Large intestine (tissue), 3 donors: ENCODE data around the gene PNPLA7. TPM values are rescaled to one million over a fixed set of nuclear protein-coding genes. Genes with fewer than 3 reads are reported as not detected.

ENCODE experiments used
- DNase-seq, 2 donors: peaks; one replicate each; pipeline versions ENCODE4 v3.0.0 to v3.0.0-alpha.2; 2013
- H3K27ac ChIP-seq: one replicate; pipeline ENCODE4 v1.5.1; 2013; ENCODE audit warnings: low read length
- H3K27me3 ChIP-seq: 2 replicates; pipeline ENCODE4 v1.6.1; 2013; ENCODE audit warnings: low read length; ENCODE audit not compliant: control insufficient read depth, insufficient read depth
- H3K36me3 ChIP-seq: 2 replicates; pipeline ENCODE4 v1.6.1; 2013; ENCODE audit warnings: low read length; ENCODE audit not compliant: control insufficient read depth, insufficient read depth
- H3K4me1 ChIP-seq: one replicate; pipeline ENCODE4 v1.6.1; 2013; ENCODE audit warnings: low read length; ENCODE audit not compliant: control insufficient read depth, insufficient read depth
- H3K4me3 ChIP-seq: one replicate; pipeline ENCODE4 v1.5.1; 2013; ENCODE audit warnings: low read length
- H3K9me3 ChIP-seq: one replicate; pipeline ENCODE4 v1.6.1; 2013; ENCODE audit warnings: mild to moderate bottlenecking, low read depth, low read length, moderate library complexity; ENCODE audit not compliant: control insufficient read depth
- WGBS: methylation state at CpG from one replicate; pipeline ENCODE4 v1.1.5; 2013; ENCODE audit warnings: low lambda C conversion rate; ENCODE audit not compliant: insufficient coverage; 5-methylcytosine and 5-hydroxymethylcytosine counted together
- polyA plus RNA-seq: library from polyadenylated mRNA; unstranded; fragments of 120-200 nt; gene quantifications from one replicate; pipeline ENCODE4 v1.2.1, GENCODE V29; 2013

Gene PNPLA7
- polyA plus RNA-seq, 1 donor, result 7.2 TPM

- peaks cover 53% of the 10 kb centered on the region for H3K36me3 ChIP-seq
- no peaks in the 10 kb centered on the region for H3K9me3 ChIP-seq
- WGBS, result no CpG with 5 or more reads among the region's 14 CpGs
- no peaks in the 10 kb centered on the region for H3K27me3 ChIP-seq
- no peak for DNase-seq
- H3K4me1 ChIP-seq, result peaks cover 7% of the 10 kb centered on the region
- no peak overlapping the region for H3K27ac ChIP-seq
- H3K4me3 ChIP-seq, result no peak overlapping the region
Observed at GRCh38 chr9:137586854-137587253, 36.7 kb upstream of the PNPLA7 start.

GRCh38 chr9:137583957-137584356, 33.8 kb upstream of the PNPLA7 start:
- H3K4me1 ChIP-seq, result peaks cover 5% of the 10 kb centered on the region
- H3K27me3 ChIP-seq, result no peaks in the 10 kb centered on the region
- no peak for DNase-seq
- WGBS, result no CpG with 5 or more reads among the region's 8 CpGs
- H3K4me3 ChIP-seq, result no peak overlapping the region
- H3K27ac ChIP-seq, result no peak overlapping the region
- H3K36me3 ChIP-seq, result peaks cover 61% of the 10 kb centered on the region
- H3K9me3 ChIP-seq, result no peaks in the 10 kb centered on the region

GRCh38 chr9:137583347-137583746, 33.1 kb upstream of the PNPLA7 start:
- H3K36me3 ChIP-seq, result peaks cover 61% of the 10 kb centered on the region

GRCh38 chr9:137582286-137582860, 32.2 kb upstream of the PNPLA7 start:
- H3K27ac ChIP-seq, result no peak overlapping the region
- no peaks in the 10 kb centered on the region for H3K9me3 ChIP-seq
- no peak for DNase-seq
- no peak overlapping the region for H3K4me3 ChIP-seq
- WGBS, result no CpG with 5 or more reads among the region's 20 CpGs
- no peaks in the 10 kb centered on the region for H3K27me3 ChIP-seq
- H3K4me1 ChIP-seq, result peaks cover 11% of the 10 kb centered on the region
- peaks cover 52% of the 10 kb centered on the region for H3K36me3 ChIP-seq

More at GRCh38 chr9:137583347-137583746, 33.1 kb upstream of the PNPLA7 start:
- DNase-seq, result no peak
- Histone ChIP-seq H3K27ac (no peak overlapping the region), H3K4me1 (peaks cover 5% of the 10 kb centered on the region), H3K4me3 (no peak overlapping the region), H3K9me3 (no peaks in the 10 kb centered on the region), H3K27me3 (no peaks in the 10 kb centered on the region)
- WGBS, result no CpG with 5 or more reads among the region's 14 CpGs

GRCh38 chr9:137581361-137582285, 31.4 kb upstream of the PNPLA7 start:
- Histone ChIP-seq H3K36me3 (peaks cover 44% of the 10 kb centered on the region), H3K9me3 (no peaks in the 10 kb centered on the region), H3K27me3 (no peaks in the 10 kb centered on the region), H3K4me1 (peaks cover 16% of the 10 kb centered on the region), H3K4me3 (no peak overlapping the region), H3K27ac (no peak overlapping the region)
- DNase-seq, result no peak
- WGBS, result 100% methylated on average over 2 of the region's 22 CpGs

GRCh38 chr9:137580954-137581322, 30.7 kb upstream of the PNPLA7 start:
- DNase-seq, result no peak
- peaks cover 44% of the 10 kb centered on the region for H3K36me3 ChIP-seq
- peaks cover 16% of the 10 kb centered on the region for H3K4me1 ChIP-seq
- no peaks in the 10 kb centered on the region for H3K9me3 ChIP-seq
- no peak overlapping the region for H3K4me3 ChIP-seq
- no peaks in the 10 kb centered on the region for H3K27me3 ChIP-seq
- no peak overlapping the region for H3K27ac ChIP-seq
- WGBS, result no CpG with 5 or more reads among the region's 4 CpGs

GRCh38 chr9:137580209-137580953, 30.2 kb upstream of the PNPLA7 start:
- peaks cover 45% of the 10 kb centered on the region for H3K36me3 ChIP-seq
- H3K4me3 ChIP-seq, result no peak overlapping the region
- peaks cover 16% of the 10 kb centered on the region for H3K4me1 ChIP-seq
- 100% methylated on average over 1 of the region's 23 CpGs for WGBS
- H3K27me3 ChIP-seq, result no peaks in the 10 kb centered on the region
- no peak for DNase-seq
- H3K27ac ChIP-seq, result no peak overlapping the region
- H3K9me3 ChIP-seq, result no peaks in the 10 kb centered on the region

- no CpG with 5 or more reads among the region's 19 CpGs for WGBS
- Histone ChIP-seq H3K36me3 (peaks cover 52% of the 10 kb centered on the region), H3K27me3 (no peaks in the 10 kb centered on the region), H3K27ac (peak overlapping the region; percentile 28), H3K4me1 (peaks cover 16% of the 10 kb centered on the region), H3K9me3 (no peaks in the 10 kb centered on the region), H3K4me3 (peak overlapping the region; percentile 54)
- DNase-seq, result no peak
Observed at GRCh38 chr9:137579259-137579604, 29.0 kb upstream of the PNPLA7 start.

- no peaks in the 10 kb centered on the region for H3K27me3 ChIP-seq
- peaks cover 16% of the 10 kb centered on the region for H3K4me1 ChIP-seq
- peak; percentile 93 to 94 for DNase-seq
- H3K27ac ChIP-seq, result peak within 1 kb of the TSS; percentile 51
- peaks cover 51% of the 10 kb centered on the region for H3K36me3 ChIP-seq
- WGBS, result no CpG with 5 or more reads among the region's 82 CpGs
- no peaks in the 10 kb centered on the region for H3K9me3 ChIP-seq
- peak within 1 kb of the TSS; percentile 64 for H3K4me3 ChIP-seq
Observed at GRCh38 chr9:137578518-137579258, 28.5 kb upstream of the PNPLA7 start, which contains the start of gene DPH7. Gene DPH7, minus strand, starts transcription at chr9:137578925. Its CDS starts 148 bp downstream, at chr9:137578777.
